Nucleus accumbens (tissue), 56 donors: ENCODE data around the gene PTPRM.

Source experiments
- DNase-seq, 56 donors: peaks; one replicate each; lab custom pipeline; 2025; lab: John Stamatoyannopoulos, UW

The PTPRM gene

DNA sequence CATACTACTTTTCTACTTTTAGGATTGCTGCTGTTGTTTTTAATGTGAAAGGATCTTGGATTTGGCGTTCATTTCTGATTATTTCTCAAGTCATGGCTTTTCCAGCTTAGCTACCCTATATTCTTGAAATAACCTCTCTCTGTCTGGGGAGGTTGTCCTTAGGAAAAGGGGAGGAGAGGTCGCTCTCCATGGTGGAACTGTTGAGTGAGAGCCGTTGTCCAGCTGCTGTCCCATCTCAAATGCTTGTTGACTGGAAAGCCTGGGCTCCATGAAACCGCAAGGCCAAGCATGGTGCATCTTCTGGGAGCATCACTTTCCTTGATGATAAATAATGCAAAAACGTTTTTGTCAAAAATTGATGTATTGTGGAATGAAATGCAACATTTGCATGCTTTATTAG, 563.0 kb downstream of the PTPRM start:
- DNase-seq = no peak

DNA sequence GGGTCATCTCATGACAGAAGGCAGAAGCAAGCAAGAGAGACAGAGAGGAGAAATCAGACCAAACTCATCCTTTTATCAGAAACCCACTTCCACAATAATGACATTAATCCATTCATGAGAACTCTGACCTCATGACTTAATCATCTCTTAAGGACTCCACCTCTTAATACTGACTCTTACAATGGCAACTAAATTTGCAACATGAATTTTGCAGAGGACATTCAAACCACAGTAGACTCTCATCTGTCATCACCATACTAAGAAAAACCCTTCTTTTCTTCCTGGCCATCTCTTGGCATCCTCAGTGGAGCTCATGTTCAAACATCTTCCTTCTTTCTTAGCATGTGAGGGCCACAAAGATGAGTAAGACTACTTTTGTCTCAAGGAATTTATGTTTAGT, 565.9 kb downstream of the PTPRM start:
- DNase-seq = no peak

DNA sequence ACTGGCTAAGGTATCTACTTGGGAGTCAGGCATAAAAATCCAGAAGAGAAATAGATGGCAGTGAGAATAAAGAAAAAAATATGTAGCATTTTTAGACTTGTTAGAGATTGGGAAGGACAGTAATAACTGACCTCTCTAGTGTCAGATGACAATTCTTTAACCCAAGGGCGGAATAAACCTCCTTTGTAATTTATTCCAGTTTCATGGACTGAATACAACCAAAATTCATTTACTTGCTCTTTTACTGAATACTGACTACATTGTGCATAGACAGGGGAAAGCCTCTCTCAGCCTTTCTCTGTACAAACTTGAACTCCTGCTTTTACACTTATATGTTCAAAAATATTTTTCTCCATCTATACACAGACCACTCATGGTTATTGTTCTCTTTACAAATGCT, 566.8 kb downstream of the PTPRM start:
- DNase-seq = no peak

DNA sequence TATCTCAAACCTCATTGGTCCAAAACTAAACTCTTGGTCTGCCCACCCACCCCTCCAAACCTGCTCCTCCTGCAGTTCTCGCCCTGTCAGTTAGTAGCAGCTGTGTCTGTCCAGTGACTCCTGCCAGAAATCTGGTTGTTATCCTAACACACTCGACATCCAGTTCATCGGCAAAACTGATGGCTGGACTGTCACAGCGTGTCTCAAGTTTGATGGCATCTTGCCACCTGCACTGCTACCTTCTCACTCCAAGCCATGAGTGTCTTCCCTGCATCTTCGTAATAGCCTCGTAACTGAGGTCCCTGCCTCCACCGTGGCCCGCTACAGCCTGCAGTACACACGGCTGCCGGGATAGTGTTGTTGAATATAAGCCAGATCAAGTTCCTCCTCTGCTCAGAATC, 572.0 kb downstream of the PTPRM start:
- no peak for DNase-seq

DNA sequence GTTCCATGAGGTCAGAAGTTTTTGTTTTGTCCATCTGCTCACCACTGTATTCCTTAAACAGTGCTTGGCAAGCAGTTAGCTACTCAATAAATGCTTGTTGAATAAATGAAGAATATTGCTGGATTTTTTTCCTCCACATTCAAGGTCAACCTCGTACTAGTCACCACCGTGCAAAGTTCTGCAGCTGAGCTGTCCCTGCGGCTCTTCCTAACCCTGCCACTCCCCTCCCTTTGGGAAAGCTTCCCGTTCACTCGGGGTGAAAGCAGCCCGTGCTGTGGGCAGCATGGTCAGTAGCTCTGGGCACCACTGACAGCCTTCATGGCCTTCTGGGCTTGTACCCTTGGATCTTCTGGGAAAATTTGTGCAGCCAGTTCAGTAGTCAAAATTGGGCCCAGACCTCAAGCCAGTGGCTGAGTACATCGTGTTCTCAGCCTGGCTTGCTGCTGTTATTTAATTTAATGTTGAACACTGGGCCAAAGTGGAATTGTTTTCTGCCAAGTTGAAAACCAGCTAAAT, 572.8 kb downstream of the PTPRM start:
- peak in 21 of 56 donors; percentile 8 to 58 (median 24) for DNase-seq

DNA sequence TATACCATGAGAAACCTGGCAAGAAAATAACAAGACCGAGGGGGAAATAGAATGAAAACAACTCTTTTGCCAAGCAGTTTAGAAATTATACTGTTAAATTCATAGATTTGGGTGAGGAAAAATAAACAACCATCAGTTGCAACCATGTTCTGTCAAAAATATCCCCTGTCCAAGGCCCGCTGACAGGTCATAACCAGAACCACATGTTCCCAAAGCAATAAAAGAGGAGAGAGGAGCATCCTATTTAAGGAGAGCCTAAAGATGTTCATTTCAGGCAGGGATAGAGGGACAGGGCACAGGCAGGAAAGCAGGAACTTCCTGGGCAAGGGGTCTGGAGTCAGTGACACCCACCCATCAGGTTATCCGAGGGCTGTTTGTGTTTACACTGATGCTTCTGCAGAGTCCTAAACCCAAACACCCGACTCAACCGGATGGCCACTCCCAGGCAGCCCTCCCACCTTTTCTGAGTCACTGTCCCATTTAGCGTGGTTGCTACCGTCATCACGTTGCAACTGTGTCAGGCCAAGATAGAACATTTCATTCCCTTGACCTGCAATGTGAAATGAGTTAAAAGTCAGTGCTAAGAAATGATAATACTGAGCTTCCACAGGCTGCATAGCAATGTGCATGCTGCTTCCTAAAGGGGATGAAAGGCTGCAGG, 573.9 kb downstream of the PTPRM start:
- no peak for DNase-seq

DNA sequence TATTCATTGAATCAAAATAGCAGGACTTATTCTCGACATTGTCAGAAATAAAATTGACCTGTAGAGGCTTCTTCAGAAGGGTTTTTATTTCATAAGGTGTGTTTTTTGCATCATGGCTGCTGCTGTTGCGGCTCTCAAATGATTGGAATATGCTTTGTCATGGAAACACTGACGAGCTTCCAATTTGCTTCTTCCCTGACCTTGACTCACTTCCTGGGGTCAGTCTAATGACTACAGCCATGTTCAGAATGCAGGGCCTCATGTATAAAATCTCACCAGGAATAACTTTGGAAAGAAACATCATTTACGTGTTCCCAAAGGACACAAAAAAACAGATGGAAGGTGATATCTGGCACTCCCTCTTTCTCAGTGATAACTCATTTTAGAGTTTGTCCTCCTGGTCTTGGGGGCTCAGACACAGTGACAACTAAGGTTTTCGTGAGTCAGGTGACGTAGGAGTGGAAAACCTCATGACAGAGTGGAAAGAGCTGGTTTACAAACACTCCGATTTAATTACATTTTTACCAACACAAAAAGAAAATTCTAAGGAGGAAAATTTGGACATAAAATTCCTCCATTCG, 575.1 kb downstream of the PTPRM start:
- DNase-seq = no peak

DNA sequence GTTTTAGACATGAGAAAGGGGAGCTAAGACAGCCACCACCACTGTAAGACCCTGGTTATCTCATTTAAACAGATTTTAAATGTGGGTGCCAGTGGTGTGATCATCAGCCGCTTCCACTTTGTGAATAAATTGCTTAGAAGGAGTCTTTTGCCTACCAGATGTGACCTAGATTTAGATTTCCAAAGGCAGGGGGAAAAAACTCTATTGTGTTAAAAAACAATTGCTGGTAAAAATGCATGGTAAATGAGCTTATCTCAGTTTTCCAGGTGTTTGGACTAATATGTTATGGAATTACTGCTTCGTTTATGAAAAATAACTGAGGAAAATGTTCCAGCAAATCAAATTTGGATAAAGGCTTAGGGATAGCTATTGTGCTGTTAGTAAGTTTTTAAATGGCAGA, 575.8 kb downstream of the PTPRM start:
- DNase-seq = no peak

DNA sequence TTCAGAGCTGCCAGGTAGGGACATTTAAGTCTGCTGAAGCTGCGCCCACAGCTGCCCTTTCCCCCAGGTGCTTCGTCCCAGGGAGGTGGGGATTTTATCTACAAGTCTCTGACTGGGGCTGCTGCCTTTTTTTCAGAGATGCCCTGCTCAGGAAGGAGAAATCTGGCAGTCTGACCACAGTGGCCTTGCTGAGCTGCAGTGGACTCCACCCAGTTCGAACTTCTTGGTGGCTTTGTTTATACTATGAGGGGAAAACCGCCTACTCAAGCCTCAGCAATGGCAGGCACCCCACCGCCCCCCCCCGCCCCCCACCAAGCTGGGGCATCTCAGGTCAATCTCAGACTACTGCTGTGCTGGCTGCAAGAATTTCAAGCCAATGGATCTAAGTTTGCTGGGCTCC, 584.1 kb downstream of the PTPRM start:
- no peak for DNase-seq

DNA sequence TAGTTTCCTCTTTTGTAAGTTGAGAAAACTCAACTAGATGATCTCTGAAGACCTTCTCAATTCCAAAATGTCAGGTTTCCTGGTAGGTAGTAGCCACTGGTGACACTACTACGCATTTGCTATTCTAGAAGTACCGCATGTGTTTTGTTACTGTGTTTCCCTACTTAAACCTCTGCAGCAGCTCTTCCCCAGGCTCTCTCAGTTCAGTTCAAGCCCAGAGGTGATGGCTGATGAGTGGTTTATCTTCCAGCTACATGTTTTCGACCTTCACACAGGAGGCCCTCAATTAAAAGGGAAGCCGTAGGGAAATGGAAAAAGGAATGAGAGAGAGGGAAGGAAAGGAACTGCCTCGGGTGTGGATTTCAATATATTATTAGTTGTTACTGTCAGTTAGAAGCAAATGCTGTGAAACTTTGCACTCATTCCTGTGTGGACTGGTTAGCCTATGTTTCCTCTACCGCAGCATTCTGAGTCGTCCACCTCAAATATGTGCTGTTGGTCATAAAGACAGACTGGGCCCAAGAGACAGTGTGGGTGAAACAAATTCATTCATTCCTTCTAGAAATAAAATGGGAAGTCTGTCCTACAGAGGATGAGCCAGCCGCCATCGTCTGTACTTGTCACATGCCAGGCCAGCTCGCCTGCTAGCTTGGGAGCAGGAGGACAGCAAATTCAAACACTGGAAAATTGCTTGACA, 586.9 kb downstream of the PTPRM start:
- DNase-seq = no peak

DNA sequence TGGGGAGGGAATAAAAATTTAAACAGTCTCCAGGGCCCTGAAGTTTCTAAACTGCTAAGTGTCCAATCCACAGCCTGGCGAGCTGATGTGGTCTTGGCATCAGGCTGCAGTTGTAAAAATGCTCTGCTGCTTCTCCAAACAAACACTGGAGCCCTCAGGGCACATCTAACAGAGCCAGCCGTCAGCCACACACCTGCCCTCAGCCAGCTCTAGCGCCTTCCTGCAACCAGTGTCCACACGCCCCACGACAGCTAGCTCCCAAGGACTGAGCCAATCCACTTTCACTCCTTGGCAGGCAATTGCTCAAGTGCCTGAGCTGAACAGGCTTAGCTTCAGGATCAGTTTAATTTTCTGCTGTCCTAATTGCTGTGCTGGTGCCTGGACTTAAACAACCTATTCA, 595.7 kb downstream of the PTPRM start:
- DNase-seq = peak in 4 of 56 donors; percentile 2 to 32 (median 16)

DNA sequence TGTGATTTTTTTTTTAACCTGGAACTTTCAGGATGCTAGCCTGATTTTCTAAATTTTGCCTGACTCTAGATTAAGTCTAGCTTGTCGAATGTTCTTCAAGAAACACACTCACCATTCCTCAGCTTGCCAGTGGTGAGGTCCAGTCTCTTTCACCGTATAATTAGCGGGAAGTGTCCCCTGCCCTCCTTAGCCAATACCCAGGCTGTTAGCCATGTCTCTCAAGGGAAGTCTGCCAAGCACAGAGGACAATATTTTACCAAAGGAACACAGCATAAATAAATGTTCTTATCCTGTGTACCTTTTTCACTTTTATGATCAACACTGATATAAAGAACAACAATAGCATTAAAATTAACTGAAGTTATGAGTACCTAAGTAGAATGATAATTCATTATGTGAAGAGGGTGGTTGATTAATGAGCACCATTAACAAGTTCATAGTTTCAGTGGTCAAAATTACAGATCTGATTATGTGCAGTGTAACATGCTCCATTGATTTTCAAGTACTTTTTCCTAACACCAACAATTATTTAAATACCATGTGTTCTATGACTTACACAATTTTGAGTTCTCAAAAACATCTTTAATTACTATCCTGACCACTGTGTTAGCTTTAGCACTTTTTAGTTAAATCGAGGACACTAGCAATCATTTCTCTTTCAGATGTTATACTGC, 596.3 kb downstream of the PTPRM start:
- DNase-seq = peak in 7 of 56 donors; percentile 2 to 39 (median 20)

DNA sequence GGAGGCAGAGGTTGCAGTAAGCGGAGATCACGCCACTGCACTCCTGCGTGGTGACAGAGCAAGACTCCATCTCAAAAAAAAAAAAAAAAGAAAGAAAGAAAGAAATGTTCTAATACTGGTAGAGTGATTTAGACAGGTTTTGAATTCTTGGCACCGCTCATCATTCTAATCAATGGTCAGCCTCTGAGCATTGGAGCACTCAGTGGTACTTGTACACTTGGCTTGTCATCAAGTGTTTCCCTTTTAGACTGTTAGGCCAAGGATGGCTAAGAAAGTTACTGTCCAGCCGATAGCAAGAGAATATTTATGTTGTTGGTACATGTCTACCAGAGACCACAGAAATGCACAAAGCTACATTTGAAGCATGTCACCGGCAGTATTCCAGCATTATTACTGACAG, 598.0 kb downstream of the PTPRM start:
- no peak for DNase-seq

DNA sequence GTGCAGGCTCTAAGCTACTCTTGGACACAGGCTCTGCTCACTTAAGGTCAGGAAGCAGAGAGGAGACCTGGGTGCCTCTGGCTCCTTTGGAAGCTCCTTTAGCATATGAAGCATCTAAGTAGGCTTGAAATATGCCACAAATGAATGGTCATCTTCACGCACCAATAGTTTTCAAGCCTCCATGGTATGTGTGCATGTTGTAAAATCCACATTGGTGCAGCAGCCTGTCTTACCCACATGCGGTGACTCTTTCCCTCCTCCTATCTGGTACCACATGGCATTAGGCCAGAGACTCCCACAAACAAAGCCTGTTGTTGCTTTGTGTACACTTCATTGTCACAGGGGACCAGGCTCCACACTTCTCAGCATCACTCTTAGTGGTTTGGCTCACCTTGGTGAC, 599.9 kb downstream of the PTPRM start:
- DNase-seq = no peak

DNA sequence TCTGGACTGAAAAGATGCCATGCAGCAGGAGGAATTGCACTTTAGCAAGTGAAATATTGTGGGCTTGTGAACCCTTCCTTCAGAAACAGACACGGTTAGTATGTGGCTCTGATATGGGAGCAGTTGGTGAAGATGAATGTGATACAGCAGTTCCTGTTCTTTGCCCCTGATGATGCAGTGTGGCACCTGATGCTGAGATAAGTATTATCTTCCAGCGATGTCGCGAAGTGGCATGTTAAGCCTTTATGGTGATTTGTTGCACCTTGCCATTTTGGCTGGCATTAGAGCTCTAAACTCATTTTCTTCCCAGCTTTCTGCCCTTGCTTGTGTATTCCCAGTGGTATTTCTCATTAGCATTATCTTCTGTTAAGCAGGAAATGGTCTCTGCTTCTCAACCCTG, 600.6 kb downstream of the PTPRM start:
- DNase-seq = no peak

DNA sequence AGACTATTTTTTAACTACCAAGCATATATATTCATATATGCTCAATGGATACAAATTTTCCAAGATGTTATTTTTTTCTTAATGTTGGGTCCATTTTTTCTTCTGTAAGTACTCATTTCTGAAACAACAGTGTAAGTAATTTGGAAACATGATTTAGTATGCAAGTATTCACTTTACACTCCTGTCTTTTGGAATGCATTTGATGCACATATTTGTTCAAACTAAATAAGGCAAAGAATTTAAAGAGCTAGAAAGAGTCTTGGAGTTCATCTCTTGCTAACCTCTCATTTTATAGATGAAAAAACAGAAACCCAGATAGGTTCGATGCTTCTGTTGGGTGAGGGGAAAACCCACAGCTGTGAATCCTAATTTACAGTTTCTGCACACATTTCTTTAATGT, 602.6 kb downstream of the PTPRM start:
- DNase-seq = no peak

DNA sequence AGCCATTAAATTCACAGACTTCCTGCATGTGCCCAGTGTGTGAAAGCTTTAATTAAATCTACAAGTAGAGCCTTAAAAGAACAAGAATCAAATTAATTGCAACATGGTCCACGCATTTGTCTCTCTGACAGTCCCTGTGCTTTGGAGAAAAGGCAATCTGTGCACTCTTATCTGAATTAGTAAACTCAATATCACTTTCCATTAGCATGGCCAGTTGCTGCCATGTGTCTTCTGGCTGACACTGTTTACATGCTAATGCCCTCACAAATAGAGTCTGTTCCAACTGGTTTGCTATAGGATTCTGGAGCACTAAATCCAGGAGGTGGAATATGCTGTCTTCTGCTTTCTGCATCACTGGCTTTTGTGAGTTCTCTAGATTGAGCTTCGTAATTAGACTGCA, 607.7 kb downstream of the PTPRM start:
- DNase-seq = no peak

DNA sequence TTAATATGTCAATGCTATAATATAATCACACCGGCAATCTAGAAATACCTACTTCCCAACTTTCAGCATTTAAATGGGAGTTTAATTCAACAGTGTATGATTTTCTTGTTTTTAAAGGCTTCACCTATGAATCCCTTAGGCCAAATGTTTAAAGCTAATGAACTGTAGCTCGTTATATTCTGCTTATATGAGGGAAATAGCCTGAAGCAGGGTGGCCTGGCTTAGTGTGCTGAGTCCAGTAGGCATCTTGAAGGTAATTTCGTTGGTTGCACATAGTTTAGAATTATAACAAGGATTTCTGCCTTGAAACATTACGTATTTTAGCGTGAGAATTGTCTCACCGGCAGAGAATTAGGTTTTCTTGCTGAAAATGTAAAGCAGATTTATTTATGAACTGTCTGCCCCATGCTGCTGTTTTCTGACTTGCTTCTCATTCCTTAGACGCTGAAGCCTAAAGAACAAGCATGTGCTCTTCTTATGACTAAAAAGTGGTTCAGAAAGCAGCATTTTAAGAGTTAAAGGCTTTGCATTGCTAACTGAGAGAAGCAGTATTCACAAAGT, 608.5 kb downstream of the PTPRM start:
- DNase-seq = no peak

DNA sequence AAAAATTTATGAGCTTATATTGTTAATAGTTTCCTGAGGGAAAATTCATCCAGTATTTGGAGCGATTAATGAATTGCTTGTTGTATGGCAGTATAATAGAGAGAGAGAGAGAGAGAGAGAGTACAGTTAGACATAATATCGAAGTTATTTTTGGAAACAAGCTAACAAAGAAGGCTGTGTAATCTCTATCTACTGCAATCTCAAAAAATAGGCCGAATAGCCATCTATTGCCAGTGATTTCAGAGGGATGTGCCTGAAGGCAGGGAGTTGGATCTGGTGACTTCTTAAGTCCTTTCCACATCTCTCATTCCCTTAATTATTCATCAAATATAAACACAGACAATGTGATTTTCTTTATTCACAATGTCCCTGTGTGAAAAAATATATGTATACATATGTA, 609.0 kb downstream of the PTPRM start:
- DNase-seq = no peak

DNA sequence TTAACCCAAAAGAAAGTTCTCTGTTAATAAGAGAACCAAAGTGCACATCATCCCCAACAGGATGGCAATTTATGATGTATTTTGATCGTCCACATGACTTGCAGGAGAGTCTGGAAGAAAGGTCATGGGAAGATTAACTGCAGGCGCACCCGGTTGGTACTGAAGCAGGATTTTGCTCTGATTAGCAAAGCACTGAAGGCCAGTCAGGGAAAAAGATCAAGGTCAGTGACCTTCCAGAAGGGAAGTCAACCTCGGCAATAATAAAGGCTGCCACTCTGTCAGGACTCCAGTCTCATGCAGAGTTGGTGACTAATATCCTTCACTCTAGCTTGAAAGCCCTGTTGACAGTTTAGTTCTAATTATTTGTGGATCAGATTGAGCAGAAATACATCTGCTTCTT, 609.4 kb downstream of the PTPRM start:
- DNase-seq = no peak
